GM12878 (cell line): ENCODE data around the gene LRRC8D. TPM values are rescaled to one million over a fixed set of nuclear protein-coding genes. Genes with fewer than 3 reads are reported as not detected.
A peak's percentile ranks its signal among the peaks of the same experiment; 100 is the strongest.

Source experiments
- ATAC-seq: fragments of 200-7000 bp; cut with Tn5 transposase; 3 replicates; pipeline ENCODE4 v1.9.1; 2020; ENCODE audit warnings: mild to moderate bottlenecking, moderate library complexity
- BruUV-seq: library from RNA; stranded (reverse); fragments of 400-500 nt; replicated peaks from 2 replicates; lab custom pipeline; 2021; lab: Mats Ljungman, UMichigan
- CTCF ChIA-PET: fragments of 300-600 bp; sonication (Branson Sonifier 250); formaldehyde crosslinking; extraction: SDS; loops from one replicate; lab custom pipeline; 2021; ENCODE audit warnings: inconsistent platforms; lab: Yijun Ruan, JAX
- POLR2A ChIA-PET: fragments of 350-600 bp; formaldehyde crosslinking; extraction: SDS; loops from one replicate; lab custom pipeline; 2021; ENCODE audit warnings: inconsistent platforms; lab: Charles Lee
- RAD21 ChIA-PET: fragments of 300-600 bp; sonication (Branson Sonifier 250); formaldehyde crosslinking; loops from one replicate; lab custom pipeline; 2023; ENCODE audit warnings: antibody characterized with exemption; ENCODE audit not compliant: unreplicated experiment; lab: Charles Lee
- SMC1A ChIA-PET: fragments of 300-600 bp; sonication (Branson Sonifier 250); formaldehyde crosslinking; loops from one replicate; lab custom pipeline; 2023; ENCODE audit not compliant: unreplicated experiment, uncharacterized antibody; lab: Charles Lee
- DNase-seq: peaks from one replicate; pipeline ENCODE4 v3.0.0-alpha.2; 2011; ENCODE audit warnings: low read depth, low spot score
- FAIRE-seq: peaks from 3 replicates; lab custom pipeline; 2011; peaks lifted over from hg19 to GRCh38; lab: Jason Lieb, UNC
- H2AFZ ChIP-seq: 2 replicates; pipeline ENCODE4 v1.6.0; 2011; ENCODE audit warnings: low read depth, low read length, control low read depth; ENCODE audit not compliant: control insufficient read depth
- H3K27ac ChIP-seq: 2 replicates; pipeline ENCODE4 v1.5.1; 2011; ENCODE audit warnings: control low read depth; ENCODE audit not compliant: control insufficient read depth, insufficient read depth
- H3K27me3 ChIP-seq, 2 experiments: replicated peaks in 1 of 2; 2 replicates each; pipeline versions ENCODE4 v1.6.0 to v1.6.1; 2011; ENCODE audit warnings: low read length in 1 of 2; ENCODE audit not compliant: control insufficient read depth in 2 of 2, insufficient read depth in 2 of 2
- H3K36me3 ChIP-seq, 2 experiments: 2 replicates each; pipeline ENCODE4 v1.5.1; 2011; ENCODE audit warnings: low read length in 1 of 2; ENCODE audit not compliant: control insufficient read depth in 2 of 2, insufficient read depth in 2 of 2
- H3K4me1 ChIP-seq: 2 replicates; pipeline ENCODE4 v1.6.1; 2011; ENCODE audit warnings: mild to moderate bottlenecking, low read length, moderate library complexity, mixed read lengths; ENCODE audit not compliant: control insufficient read depth, insufficient read depth
- H3K4me2 ChIP-seq: 2 replicates; pipeline ENCODE4 v1.6.0; 2011; ENCODE audit warnings: control low read depth; ENCODE audit not compliant: control insufficient read depth, insufficient read depth
- H3K4me3 ChIP-seq: fragments of 200-600 bp; sonication (generic); 2 replicates; pipeline ENCODE4 v1.5.1; 2016
- H3K79me2 ChIP-seq: 2 replicates; pipeline ENCODE4 v1.6.0; 2011; ENCODE audit warnings: low read length; ENCODE audit not compliant: control insufficient read depth, insufficient read depth
- H3K9ac ChIP-seq: 2 replicates; pipeline ENCODE4 v1.8.0; 2011; ENCODE audit warnings: low read length, control low read depth, mixed read lengths; ENCODE audit not compliant: control insufficient read depth, insufficient read depth
- H3K9me3 ChIP-seq: replicated peaks from 3 replicates; pipeline ENCODE4 v1.5.1; 2011; ENCODE audit warnings: mild to moderate bottlenecking, low read length; ENCODE audit not compliant: control insufficient read depth, insufficient read depth
- H4K20me1 ChIP-seq: 2 replicates; pipeline ENCODE4 v1.6.0; 2011; ENCODE audit not compliant: control insufficient read depth, insufficient read depth
- BCL11A ChIP-seq: IDR thresholded peaks from 2 replicates; pipeline ENCODE4 v1.6.1; 2011; ENCODE audit warnings: low read depth, low read length
- KLF5 ChIP-seq: fragments of 450-650 bp; IDR thresholded peaks from 2 replicates; pipeline ENCODE4 v1.6.1; 2014; ENCODE audit warnings: mild to moderate bottlenecking; ENCODE audit not compliant: partially characterized antibody
- NRF1 ChIP-seq: conservative IDR thresholded peaks from 2 replicates; pipeline ENCODE4 v1.6.1; 2011; ENCODE audit warnings: mild to moderate bottlenecking, low read depth, low read length, improper control_type of control experiment
- POLR2A ChIP-seq: IDR thresholded peaks from 2 replicates; pipeline ENCODE4 v1.6.1; 2011; ENCODE audit warnings: low read depth, mild to moderate bottlenecking, low read length
- SRF ChIP-seq, 2 experiments: IDR thresholded peaks; 2 replicates each; pipeline ENCODE4 v1.6.1; 2011; ENCODE audit warnings: low read depth in 2 of 2, low read length in 2 of 2, mild to moderate bottlenecking in 1 of 2, moderate library complexity in 1 of 2
- STAT1 ChIP-seq: fragments of 450-650 bp; conservative IDR thresholded peaks from 2 replicates; pipeline ENCODE4 v1.6.1; 2014; ENCODE audit warnings: antibody characterized with exemption, mild to moderate bottlenecking
- WGBS: methylation state at CpG from one replicate; pipeline ENCODE4 v1.1.6; 2016; ENCODE audit warnings: low lambda C conversion rate; ENCODE audit not compliant: insufficient replicate concordance, insufficient coverage; ENCODE audit errors: missing lambda C conversion rate; 5-methylcytosine and 5-hydroxymethylcytosine counted together
- in situ Hi-C: fragments of 300-500 bp; cut with MboI; formaldehyde crosslinking; loops from 9 replicates; pipeline ENCODE4 v1.14.3; 2018; ENCODE audit warnings: mixed read lengths
- intact Hi-C: fragments of 100-400 bp; cut with micrococcal nuclease; formaldehyde crosslinking; loops from one replicate; pipeline ENCODE4 v1.14.2; 2022; ENCODE audit not compliant: unreplicated experiment
- polyA plus RNA-seq, 11 experiments: library from polyadenylated mRNA; depleted of rRNA in 4 of 11; unstranded in 6 of 11; stranded (reverse) in 5 of 11; fragments of >200 nt; fragmentation: Nextera tagmentation in 4 of 11; fragmentation: Illumina TruSeq in 1 of 11; extraction: Ambion mirVana in 4 of 11; extraction: Trizol in 1 of 11; gene quantifications; 1 replicate in 1 of 11; 2 replicates in 10 of 11; pipeline versions ENCODE4 v1.2.1 to v1.2.3, GENCODE V29; 2011 to 2016; ENCODE audit warnings: inconsistent platforms in 2 of 11, missing spikeins in 2 of 11, low read depth in 1 of 11
- total RNA-seq, 4 experiments: library from RNA; depleted of rRNA in 3 of 4; stranded (reverse); fragments of >200 nt in 3 of 4; fragmentation: Illumina TruSeq in 1 of 4; extraction: Trizol in 1 of 4; gene quantifications; 2 replicates each; pipeline versions ENCODE4 v1.2.1 to v1.2.3, GENCODE V29; 2013 to 2021
- TF ChIP-seq, protein P1 (sequence below): fragments of 450-650 bp; IDR thresholded peaks from 2 replicates; pipeline ENCODE4 v1.6.1; 2016; ENCODE audit warnings: mild to moderate bottlenecking, moderate library complexity, borderline replicate concordance
- TF ChIP-seq, protein P2 (sequence below): fragments of 450-650 bp; formaldehyde crosslinking; IDR thresholded peaks from 2 replicates; pipeline ENCODE4 v1.4.0; 2020; ENCODE audit warnings: mild to moderate bottlenecking, moderate library complexity
- TF ChIP-seq, protein P3 (sequence below): fragments of 450-650 bp; IDR thresholded peaks from 2 replicates; pipeline ENCODE4 v1.6.1; 2017; ENCODE audit warnings: antibody characterized with exemption, mild to moderate bottlenecking, moderate library complexity

The LRRC8D gene
- total and polyA plus RNA-seq, 10 of the 15 experiments (the other 5 are each of a cell fraction or from before 2014, with no cell fraction given): 5.6 to 44.1 (median 26.8) TPM

DNA sequence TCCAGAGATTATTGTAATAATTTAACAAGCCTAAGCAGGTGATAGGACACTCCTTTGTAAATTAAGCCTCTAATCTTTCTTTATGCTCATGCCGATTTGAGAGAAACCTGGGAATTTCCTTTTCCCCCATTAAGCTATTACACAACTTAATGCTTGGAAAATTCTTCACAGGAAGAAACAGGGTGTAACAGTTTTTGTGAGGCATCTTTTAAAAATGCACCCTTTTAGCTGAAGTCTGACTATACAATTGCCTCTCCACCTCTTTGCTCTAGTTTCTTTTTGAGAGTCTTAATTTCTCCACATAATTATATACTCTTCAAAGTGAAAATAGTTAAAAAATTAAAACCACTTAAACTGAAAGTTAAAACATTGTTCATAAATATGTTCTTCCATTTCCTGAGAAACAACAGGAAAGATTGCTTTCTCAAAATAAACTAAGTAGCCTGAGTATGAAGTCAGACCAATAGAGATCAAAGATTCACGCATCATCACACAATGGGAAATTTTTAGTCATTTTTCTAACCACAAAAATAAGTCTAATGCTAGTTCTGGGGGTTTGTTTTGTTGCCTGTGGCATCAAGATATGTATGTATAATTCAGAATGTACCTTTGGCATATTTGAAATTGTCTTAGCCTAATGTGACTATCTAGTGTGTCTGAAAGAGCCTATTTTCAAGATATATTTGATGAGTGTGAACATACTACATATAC is 34.7 kb downstream of the LRRC8D start:
- H3K9ac ChIP-seq: no peak overlapping the region
- ChIA-PET SMC1A (interaction anchor here (0.6 to 4.9 kb wide), 8 partner anchors 9 to 191 kb away, joined by 3 to 28 read pairs (median 3); no protein-coding TSS in a partner anchor), POLR2A (interaction anchor here (0.9 to 1.3 kb wide), 2 partner anchors 9 to 12 kb away, joined by 3 read pairs; no protein-coding TSS in a partner anchor), CTCF (interaction anchor here (1.1 to 1.6 kb wide), 2 partner anchors 9 to 12 kb away, joined by 4 to 6 read pairs; no protein-coding TSS in a partner anchor), RAD21 (interaction anchor here (0.8 kb wide), 1 partner anchor 92 kb away, joined by 6 read pairs; no protein-coding TSS in a partner anchor)
- DNase-seq: peak; percentile 61
- H3K4me1 ChIP-seq: peaks cover 14% of the 10 kb centered on the region
- H3K9me3 ChIP-seq: no peaks in the 10 kb centered on the region
- H2AFZ ChIP-seq: no peak overlapping the region
- no peaks in the 10 kb centered on the region for H3K27me3 ChIP-seq
- BruUV-seq: no TSS peak
- peak overlapping the region; percentile 61; the same call in 1 of the 2 replicates for H3K27ac ChIP-seq
- no peaks in the 10 kb centered on the region for H4K20me1 ChIP-seq
- H3K4me2 ChIP-seq: peak overlapping the region; percentile 26
- ATAC-seq: peak; percentile 94
- WGBS: 8% methylated on average over 2 of the region's 2 CpGs
- peaks cover 0 to 4% of the 10 kb centered on the region in 2 experiments; a peak in 1 of 4 replicates for H3K36me3 ChIP-seq
- H3K4me3 ChIP-seq: 0 out of 2 replicates have a peak overlapping the region, but pooled peaks have one; percentile 15
- intact Hi-C loops: no loop called here
- H3K79me2 ChIP-seq: peaks cover 6% of the 10 kb centered on the region
- peak; percentile 7 for FAIRE-seq
- in situ Hi-C loops: no loop called here
- no peak for TF ChIP-seq SRF (IDR thresholded peaks at IDR 0.05; ENCODE audit: low read depth in 2 of 2, low read length in 2 of 2)
- TF ChIP-seq, protein P1, sequence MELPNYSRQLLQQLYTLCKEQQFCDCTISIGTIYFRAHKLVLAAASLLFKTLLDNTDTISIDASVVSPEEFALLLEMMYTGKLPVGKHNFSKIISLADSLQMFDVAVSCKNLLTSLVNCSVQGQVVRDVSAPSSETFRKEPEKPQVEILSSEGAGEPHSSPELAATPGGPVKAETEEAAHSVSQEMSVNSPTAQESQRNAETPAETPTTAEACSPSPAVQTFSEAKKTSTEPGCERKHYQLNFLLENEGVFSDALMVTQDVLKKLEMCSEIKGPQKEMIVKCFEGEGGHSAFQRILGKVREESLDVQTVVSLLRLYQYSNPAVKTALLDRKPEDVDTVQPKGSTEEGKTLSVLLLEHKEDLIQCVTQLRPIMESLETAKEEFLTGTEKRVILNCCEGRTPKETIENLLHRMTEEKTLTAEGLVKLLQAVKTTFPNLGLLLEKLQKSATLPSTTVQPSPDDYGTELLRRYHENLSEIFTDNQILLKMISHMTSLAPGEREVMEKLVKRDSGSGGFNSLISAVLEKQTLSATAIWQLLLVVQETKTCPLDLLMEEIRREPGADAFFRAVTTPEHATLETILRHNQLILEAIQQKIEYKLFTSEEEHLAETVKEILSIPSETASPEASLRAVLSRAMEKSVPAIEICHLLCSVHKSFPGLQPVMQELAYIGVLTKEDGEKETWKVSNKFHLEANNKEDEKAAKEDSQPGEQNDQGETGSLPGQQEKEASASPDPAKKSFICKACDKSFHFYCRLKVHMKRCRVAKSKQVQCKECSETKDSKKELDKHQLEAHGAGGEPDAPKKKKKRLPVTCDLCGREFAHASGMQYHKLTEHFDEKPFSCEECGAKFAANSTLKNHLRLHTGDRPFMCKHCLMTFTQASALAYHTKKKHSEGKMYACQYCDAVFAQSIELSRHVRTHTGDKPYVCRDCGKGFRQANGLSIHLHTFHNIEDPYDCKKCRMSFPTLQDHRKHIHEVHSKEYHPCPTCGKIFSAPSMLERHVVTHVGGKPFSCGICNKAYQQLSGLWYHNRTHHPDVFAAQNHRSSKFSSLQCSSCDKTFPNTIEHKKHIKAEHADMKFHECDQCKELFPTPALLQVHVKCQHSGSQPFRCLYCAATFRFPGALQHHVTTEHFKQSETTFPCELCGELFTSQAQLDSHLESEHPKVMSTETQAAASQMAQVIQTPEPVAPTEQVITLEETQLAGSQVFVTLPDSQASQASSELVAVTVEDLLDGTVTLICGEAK: no peak
- TF ChIP-seq NRF1: no peak
- TF ChIP-seq, protein P2, sequence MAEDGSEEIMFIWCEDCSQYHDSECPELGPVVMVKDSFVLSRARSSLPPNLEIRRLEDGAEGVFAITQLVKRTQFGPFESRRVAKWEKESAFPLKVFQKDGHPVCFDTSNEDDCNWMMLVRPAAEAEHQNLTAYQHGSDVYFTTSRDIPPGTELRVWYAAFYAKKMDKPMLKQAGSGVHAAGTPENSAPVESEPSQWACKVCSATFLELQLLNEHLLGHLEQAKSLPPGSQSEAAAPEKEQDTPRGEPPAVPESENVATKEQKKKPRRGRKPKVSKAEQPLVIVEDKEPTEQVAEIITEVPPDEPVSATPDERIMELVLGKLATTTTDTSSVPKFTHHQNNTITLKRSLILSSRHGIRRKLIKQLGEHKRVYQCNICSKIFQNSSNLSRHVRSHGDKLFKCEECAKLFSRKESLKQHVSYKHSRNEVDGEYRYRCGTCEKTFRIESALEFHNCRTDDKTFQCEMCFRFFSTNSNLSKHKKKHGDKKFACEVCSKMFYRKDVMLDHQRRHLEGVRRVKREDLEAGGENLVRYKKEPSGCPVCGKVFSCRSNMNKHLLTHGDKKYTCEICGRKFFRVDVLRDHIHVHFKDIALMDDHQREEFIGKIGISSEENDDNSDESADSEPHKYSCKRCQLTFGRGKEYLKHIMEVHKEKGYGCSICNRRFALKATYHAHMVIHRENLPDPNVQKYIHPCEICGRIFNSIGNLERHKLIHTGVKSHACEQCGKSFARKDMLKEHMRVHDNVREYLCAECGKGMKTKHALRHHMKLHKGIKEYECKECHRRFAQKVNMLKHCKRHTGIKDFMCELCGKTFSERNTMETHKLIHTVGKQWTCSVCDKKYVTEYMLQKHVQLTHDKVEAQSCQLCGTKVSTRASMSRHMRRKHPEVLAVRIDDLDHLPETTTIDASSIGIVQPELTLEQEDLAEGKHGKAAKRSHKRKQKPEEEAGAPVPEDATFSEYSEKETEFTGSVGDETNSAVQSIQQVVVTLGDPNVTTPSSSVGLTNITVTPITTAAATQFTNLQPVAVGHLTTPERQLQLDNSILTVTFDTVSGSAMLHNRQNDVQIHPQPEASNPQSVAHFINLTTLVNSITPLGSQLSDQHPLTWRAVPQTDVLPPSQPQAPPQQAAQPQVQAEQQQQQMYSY (CRISPR knock-in tag): no peak
- TF ChIP-seq KLF5: no peak
- TF ChIP-seq, protein P3, sequence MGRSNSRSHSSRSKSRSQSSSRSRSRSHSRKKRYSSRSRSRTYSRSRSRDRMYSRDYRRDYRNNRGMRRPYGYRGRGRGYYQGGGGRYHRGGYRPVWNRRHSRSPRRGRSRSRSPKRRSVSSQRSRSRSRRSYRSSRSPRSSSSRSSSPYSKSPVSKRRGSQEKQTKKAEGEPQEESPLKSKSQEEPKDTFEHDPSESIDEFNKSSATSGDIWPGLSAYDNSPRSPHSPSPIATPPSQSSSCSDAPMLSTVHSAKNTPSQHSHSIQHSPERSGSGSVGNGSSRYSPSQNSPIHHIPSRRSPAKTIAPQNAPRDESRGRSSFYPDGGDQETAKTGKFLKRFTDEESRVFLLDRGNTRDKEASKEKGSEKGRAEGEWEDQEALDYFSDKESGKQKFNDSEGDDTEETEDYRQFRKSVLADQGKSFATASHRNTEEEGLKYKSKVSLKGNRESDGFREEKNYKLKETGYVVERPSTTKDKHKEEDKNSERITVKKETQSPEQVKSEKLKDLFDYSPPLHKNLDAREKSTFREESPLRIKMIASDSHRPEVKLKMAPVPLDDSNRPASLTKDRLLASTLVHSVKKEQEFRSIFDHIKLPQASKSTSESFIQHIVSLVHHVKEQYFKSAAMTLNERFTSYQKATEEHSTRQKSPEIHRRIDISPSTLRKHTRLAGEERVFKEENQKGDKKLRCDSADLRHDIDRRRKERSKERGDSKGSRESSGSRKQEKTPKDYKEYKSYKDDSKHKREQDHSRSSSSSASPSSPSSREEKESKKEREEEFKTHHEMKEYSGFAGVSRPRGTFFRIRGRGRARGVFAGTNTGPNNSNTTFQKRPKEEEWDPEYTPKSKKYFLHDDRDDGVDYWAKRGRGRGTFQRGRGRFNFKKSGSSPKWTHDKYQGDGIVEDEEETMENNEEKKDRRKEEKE: no peak
- TF ChIP-seq POLR2A: no peak
- no peak for TF ChIP-seq STAT1
- no peak for TF ChIP-seq BCL11A
